ENCODE measurements around the gene CLIP4. TPM values are rescaled to one million over a fixed set of nuclear protein-coding genes. Genes with fewer than 3 reads are reported as not detected.

The CLIP4 gene
- polyA plus RNA-seq, 4 donors: 16.2 to 20.8 (median 18.0) TPM

DNA sequence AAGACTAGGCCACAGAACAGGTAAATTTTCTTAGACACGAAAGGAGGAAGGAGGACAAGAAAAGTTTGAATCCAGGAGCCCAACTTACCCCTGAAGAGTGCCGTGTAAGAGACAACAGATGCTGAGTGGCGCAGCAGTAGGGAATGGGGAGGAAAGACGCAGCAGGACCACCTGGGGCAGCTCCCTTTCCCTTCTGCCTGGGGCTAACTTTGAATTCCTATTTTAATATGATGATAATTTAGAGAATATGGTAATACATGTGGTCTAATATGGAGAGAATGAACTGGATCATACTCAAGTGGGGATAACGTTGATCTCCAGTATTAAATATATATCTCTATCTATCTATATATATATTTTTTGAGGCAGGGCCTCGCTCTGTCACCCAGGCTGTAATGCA is 69.3 kb downstream of the CLIP4 start:
- DNase-seq (ENCODE audit: low read depth in 4 of 4, low spot score in 3 of 4): no peak

GRCh38 chr2:29186817-29187216 is 71.6 kb downstream of the CLIP4 start:
- DNase-seq (ENCODE audit: low read depth in 4 of 4, low spot score in 3 of 4): no peak

DNA sequence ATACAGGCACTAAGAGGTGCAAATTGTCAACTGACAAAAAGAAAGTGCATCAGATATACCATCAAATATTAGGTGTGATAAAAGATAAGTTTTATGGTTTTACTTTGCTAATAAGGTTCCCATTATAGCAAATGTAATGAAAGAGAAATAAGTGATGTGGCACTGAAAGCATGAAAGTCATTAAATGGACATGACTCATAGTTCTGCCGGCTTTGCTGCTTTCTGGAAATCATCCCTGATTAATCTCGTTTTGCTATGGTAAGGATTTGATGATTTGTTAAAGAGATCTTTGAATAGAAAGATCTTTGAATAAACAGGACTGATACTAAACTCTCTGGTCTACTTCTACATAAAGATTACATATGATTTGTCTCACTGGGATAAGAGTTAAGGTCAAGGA is 72.7 kb downstream of the CLIP4 start:
- no peak for DNase-seq (ENCODE audit: low read depth in 4 of 4, low spot score in 3 of 4)

DNA sequence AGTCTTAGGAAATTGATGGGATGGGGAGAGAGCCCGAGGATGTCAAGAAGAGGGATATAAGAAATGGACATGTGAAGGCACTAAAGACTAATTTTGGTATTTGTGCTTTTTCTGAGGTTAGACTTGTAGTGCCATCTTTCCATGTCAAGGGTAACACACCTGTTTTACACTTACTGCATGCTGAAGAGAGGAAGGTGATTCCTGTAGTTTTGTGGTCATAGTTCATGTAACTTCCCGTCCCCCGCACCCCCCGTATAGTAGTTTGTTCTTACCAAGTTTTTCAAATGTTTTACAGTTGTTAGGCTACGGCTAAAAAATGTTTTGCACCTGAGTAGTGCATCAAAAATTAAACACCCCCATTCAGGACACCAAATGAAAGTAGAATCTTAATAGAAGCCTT is 73.8 kb downstream of the CLIP4 start:
- no peak for DNase-seq (ENCODE audit: low read depth in 4 of 4, low spot score in 3 of 4)

- no peak for DNase-seq (ENCODE audit: low read depth in 4 of 4, low spot score in 3 of 4)
Observed at GRCh38 chr2:29191817-29192216, 76.6 kb downstream of the CLIP4 start.

- no peak for DNase-seq (ENCODE audit: low read depth in 4 of 4, low spot score in 3 of 4)
Observed at GRCh38 chr2:29192526-29192925, 77.3 kb downstream of the CLIP4 start.

DNA sequence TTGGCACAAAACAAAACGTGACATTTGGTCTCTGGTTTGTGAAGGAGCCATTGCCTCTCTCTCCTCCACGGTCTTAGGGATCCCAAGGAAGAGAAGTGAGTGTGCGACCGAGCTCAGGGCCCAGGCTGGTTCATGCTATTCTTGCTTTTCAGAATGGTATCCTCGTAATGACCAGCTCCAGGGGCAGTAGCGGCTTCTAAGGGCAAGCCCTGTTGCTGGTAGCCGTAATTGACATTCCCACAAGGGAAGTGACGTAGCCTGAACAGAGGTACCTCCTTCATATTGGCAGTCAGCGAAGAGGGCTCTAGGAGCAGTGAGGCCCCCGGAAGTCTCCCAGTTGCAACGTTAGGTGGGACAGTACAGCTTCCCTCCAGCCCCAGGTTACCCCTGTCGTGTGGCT is 77.9 kb downstream of the CLIP4 start:
- no peak for DNase-seq (ENCODE audit: low read depth in 4 of 4, low spot score in 3 of 4)

- no peak for DNase-seq (ENCODE audit: low read depth in 4 of 4, low spot score in 3 of 4)
Observed at GRCh38 chr2:29193681-29194080, 78.5 kb downstream of the CLIP4 start.

- DNase-seq (ENCODE audit: low read depth in 4 of 4, low spot score in 3 of 4): no peak
Observed at GRCh38 chr2:29195796-29196195, 80.6 kb downstream of the CLIP4 start.

- DNase-seq (ENCODE audit: low read depth in 4 of 4, low spot score in 3 of 4): peak; percentile 49 to 58 (median 52)
Observed at GRCh38 chr2:29196792-29197788, 81.9 kb downstream of the CLIP4 start.

DNA sequence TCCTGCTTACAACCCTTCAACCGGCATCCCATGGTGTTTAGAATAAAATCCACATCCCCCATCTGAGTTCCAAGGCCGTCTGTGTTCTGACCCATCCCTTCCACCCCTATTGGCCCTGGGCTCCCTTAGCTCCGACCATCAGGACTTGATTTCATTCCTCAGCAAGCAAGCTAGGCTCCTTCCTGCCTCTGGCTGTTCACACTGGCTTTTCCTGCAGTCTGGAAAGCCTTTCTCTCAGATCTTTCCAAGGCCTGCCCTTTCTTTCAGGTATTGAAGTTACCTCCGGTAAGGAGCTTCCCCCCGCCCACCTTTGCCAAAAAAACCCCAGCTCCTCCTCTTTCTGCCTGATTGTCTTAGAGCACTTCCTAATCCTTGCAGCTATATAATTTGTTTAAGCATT is 86.8 kb downstream of the CLIP4 start:
- DNase-seq (ENCODE audit: low read depth in 4 of 4, low spot score in 3 of 4): no peak

DNA sequence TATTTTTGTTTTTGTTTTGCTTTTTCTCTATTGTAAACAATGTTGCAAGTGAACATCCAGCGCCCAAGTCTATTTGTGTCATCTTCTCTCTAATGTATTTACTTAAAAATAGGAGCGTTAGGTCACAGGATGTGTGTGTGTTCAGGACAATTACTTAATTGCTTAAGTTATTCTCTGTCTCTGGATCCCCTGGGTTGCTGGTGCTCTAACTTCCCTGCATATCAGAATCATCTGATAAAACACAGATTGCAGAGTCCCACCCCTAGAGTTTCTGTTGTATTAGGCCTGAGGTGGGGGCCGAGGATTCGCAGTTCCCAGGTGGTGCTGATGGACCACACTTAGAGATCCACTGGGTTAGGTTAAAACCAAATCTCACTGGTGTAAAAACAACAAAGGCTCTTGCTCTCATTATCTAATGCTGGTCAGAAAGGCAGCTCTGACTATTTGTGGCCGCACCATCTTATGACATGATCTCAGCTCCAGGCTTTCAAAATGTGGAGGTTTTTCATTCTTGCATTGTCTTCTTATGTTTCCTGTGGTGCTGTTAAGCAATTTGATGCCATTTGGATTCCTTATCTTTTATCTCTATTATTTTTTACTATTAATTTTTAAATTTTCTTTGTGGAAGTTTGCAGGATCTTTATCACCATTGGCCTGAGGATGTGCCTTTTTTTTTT is 87.7 kb downstream of the CLIP4 start:
- no peak for DNase-seq (ENCODE audit: low read depth in 4 of 4, low spot score in 3 of 4)

DNA sequence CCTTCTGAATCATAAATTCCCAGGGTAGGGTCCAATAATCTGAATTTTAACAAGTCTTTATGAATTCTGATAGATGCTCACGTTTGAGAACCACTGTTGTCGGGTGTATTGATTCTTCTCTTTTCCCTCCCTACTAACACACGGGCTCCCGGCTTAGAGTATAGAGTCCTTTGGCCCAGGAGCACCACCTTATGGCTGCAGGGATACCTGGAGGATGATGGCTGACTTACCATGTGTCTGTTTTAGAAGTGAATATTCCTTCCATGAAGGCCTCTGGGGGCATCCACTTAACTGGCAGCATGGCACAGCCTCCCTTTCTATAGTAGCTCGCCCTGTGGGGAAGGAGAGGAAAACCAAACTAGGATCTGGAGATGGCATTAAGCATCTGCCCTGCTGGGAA is 91.7 kb downstream of the CLIP4 start:
- no peak for DNase-seq (ENCODE audit: low read depth in 4 of 4, low spot score in 3 of 4)

GRCh38 chr2:29207352-29208148 is 92.3 kb downstream of the CLIP4 start:
- no peak for DNase-seq (ENCODE audit: low read depth in 4 of 4, low spot score in 3 of 4)

DNA sequence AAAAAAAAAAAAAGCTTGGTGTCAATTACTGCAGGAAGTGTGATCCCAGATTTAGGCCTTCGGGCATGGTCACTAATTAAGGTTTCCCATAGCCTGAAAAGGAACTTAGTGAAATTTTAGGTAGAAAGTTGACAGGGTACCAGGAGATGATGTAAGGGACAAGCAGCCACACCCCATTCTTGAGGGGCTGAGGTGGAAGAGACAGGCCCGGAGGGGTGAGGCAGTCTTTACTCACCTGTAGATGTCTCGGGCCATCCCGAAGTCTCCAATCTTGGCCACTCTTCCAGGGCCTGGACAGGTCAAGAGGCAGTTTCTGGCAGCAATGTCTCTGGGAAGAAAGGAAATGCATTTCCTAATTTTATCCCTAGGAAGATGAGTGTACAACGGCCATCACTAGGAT is 94.3 kb downstream of the CLIP4 start:
- no peak for DNase-seq (ENCODE audit: low read depth in 4 of 4, low spot score in 3 of 4)

- DNase-seq (ENCODE audit: low read depth in 4 of 4, low spot score in 3 of 4): no peak
Observed at GRCh38 chr2:29212009-29212408, 96.8 kb downstream of the CLIP4 start.

GRCh38 chr2:29213888-29214291 is 98.7 kb downstream of the CLIP4 start:
- DNase-seq (ENCODE audit: low read depth in 4 of 4, low spot score in 3 of 4): no peak

DNA sequence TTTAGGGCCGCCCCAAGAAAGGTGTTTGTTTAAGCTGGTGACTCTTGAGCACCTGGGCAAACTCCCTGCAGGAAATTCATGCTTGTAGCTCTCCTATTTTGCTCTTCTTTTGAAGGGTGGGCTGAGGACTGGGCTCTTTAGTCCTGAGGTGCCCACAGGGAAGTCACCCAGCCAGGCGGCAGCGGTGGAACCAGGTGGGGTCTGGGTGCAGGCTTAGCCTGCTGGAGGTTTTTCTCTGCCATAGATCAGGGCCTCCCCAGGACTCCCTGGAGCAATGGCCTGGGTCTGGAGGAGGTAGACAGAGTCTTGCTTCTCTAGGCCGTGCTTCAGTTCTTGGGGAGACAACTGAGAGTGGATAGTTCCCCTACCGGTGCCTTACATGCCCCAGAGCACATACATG is 99.9 kb downstream of the CLIP4 start:
- DNase-seq (ENCODE audit: low read depth in 4 of 4, low spot score in 3 of 4): no peak

DNA sequence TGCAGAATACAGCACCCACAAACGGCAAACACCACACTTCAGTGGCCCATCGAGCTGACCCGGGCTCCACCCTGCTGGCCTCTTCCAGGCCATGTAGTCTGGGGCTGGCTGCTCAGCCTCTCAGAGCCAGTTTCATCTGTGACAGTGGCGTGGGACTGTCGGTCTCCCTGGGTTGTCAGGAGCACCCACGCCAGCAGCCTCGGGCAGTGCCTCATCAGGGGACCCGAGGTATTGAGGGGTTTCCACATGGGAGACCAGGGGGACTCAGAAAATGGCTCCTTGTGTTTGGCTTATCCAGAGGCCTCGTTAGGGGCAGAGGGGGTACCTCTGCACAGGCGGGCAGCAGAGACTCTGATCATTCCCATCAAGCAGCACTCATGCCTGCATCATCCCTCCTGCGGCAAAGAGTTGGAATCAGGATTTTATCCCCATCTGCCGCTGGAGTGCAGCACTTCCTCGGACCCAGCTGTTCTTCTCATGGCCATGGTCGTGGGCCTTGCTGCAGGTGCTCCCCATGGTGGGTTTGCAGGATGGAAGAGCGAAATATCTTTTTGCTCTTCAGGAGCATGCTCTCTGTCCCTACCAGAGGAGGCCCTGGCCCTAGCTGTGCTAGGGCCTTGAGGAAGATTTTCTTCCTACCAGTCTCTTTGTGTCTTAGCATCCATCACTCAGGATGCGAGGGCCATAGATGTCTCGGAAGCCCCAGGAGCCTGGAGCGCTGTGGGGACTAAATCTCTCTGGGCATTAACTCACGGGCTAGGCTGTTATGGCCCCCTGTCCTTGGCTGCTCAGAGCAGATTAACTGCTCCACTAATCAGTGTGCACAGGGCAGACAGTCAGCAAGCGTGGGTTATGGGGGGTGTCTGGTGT is 100.8 kb downstream of the CLIP4 start:
- no peak for DNase-seq (ENCODE audit: low read depth in 4 of 4, low spot score in 3 of 4)

- no peak for DNase-seq (ENCODE audit: low read depth in 4 of 4, low spot score in 3 of 4)
Observed at GRCh38 chr2:29216609-29216909, 101.3 kb downstream of the CLIP4 start.
